ENCODE measurements around the gene TTLL13.

Gene TTLL13

GRCh38 chr15:90249203-90249863 is at the start of gene TTLL13:
TTLL13 (plus strand) TSS chr15:90249556; CDS start chr15:90250631, 1,075 bp downstream.
- intact Hi-C loops (cut with DNase I): no loop called here
- peak; percentile 80 to 97 (median 92) for DNase-seq

DNA sequence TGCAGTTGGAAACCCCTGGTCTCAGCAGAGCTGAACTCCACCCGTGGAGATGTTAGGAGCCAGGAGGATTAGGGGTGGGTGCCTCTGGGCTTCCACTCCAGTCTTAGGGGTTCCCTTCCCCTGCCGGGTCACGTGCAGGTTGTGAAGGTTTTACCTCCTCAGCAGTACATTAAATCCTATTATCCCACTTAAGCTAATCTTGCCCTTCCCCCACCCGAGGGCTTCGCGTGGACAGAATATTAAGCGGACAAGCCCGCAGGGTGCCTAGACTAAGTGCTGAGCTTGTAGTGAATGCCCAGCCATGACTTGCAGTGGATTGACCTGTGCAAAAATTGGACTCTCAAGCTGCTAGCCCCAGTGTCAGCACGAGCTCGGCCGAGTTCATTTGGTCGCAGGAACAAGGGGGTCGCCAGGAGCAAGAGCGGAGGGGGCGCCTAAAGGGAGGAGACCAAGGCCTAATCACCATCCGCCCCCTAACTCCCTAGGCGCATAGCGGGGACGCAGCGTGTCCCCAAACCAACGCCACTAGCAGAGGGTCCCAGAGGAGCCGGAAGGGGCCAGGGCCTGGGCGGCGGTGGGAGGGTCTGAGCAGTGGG is 48.7 kb upstream of the TTLL13 start:
- intact Hi-C loops (cut with DNase I): no loop called here
- peak in 7 of 42 donors; percentile 23 to 65 (median 42) for DNase-seq

DNA sequence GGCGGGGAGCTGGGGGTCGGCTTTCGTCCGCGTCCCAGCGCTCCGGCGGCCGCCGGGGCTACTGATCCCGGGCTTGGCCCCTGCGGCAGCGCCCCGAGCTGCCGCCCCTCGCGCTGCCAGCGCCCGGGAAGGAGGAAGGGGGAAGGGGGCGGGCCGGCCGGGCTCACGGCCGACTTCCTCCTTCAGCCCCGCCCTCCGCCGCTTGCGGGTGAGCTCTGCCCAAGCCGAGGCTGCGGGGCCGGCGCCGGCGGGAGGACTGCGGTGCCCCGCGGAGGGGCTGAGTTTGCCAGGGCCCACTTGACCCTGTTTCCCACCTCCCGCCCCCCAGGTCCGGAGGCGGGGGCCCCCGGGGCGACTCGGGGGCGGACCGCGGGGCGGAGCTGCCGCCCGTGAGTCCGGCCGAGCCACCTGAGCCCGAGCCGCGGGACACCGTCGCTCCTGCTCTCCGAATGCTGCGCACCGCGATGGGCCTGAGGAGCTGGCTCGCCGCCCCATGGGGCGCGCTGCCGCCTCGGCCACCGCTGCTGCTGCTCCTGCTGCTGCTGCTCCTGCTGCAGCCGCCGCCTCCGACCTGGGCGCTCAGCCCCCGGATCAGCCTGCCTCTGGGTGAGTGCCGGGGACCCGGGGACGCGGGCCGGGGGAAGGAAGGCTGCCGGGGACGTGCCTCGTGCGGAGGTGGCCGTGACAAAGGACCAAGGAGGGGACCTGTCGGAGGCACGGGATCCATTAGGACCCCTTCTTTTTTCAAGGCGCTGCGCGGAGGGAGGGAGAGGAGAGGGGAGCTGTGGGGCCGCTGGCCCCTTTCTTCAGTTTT is 48.0 kb upstream of the TTLL13 start, which contains the start of gene SEMA4B:
Gene SEMA4B, plus strand, starts transcription at position 201 of the 814 bp plus-strand sequence. Its CDS starts 249 bp downstream, at position 450.
- peak in 41 of 42 donors; percentile 37 to 84 (median 71) for DNase-seq
- intact Hi-C loops (cut with DNase I): no loop called here

DNA sequence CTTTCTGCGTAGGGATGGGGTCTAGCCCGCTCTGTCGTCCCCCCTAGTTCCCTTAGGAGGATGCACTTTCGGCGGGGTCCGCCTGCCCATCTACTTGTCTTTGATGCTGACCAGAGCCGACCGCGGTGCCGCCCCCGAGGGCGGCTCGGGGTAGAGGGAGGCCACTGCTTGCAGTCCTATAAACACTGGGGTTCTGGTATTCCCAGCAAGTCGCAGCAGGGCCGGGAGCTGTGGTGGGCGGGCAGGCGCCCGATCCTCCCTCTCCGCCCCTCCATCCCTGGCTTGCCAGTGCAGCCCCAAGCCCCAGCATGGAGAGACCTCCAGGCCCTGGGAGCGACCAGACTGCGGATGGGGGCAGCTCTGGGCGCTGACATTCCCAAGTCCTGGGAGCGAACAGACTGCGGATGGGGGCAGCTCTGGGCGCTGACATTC is 47.4 kb upstream of the TTLL13 start:
- intact Hi-C loops (cut with DNase I): no loop called here
- peak in 1 of 42 donors; percentile 36 for DNase-seq

DNA sequence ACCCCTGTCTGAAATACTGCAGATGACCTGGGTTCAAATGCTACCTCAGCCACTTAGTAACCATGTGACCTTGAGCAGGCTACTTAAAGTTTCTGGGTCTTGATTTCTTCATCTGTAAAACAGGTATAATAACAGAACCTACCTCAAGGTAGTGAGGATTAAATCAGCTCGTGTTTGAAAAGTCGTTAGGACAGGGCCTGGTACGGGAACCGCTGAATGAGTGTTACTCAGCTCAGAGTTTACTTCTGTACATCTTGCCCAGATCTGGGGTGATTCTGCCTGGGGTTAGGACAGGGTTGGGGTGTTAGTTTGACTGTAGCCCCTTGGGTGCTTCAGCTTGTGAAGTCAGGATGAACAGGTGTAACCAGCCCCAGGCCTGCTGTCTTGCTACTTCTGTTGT is 46.4 kb upstream of the TTLL13 start:
- no peak for DNase-seq
- intact Hi-C loops (cut with DNase I): no loop called here

GRCh38 chr15:90203473-90203872 is 45.9 kb upstream of the TTLL13 start:
- intact Hi-C loops (cut with DNase I): no loop called here
- DNase-seq: no peak

DNA sequence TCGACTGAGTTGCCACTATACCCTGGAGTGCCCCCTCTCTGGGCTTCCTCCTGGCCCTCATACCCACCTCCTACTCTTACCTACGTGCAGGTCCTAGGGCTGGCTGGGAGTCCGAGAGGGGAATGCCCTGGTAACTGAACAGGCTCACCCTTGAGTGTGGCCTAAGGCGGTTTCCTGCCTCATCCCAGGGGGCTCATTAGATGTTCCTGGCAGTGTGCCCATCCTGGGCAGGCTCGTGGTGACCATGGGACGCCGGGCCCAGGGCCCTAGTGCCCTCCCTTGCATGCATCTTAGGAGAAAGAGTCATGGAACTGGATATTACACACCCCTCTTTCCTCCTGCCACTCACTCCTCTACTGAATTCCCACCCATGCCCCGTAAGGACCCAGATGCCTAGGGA is 45.4 kb upstream of the TTLL13 start:
- intact Hi-C loops (cut with DNase I): no loop called here
- DNase-seq: peak in 11 of 42 donors; percentile 8 to 68 (median 49)

GRCh38 chr15:90205050-90205848 is 44.1 kb upstream of the TTLL13 start:
- intact Hi-C loops (cut with DNase I): no loop called here
- DNase-seq: peak in 9 of 42 donors; percentile 24 to 54 (median 49)

- intact Hi-C loops (cut with DNase I): no loop called here
- DNase-seq: no peak
Observed at GRCh38 chr15:90205886-90206285, 43.5 kb upstream of the TTLL13 start.

DNA sequence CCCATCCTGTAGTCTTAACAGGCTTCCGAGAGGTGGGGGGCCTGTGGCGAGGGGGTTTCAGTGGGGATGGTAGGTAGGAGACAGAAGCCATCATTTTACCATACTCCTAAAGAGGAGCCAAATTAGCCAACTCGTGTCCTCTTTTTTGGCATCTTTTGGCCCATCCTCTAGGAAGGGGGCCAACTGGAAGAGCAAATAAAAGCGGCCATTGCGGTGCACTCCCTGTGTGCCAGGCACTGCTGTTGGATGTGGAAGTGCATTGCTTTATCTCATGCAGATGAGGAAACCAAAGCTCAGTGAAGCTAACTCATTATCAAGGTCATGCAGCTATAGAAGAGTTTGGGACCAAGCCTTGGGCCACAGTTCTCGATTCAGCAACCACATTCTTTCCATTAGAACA is 42.1 kb upstream of the TTLL13 start:
- no peak for DNase-seq
- intact Hi-C loops (cut with DNase I): no loop called here

DNA sequence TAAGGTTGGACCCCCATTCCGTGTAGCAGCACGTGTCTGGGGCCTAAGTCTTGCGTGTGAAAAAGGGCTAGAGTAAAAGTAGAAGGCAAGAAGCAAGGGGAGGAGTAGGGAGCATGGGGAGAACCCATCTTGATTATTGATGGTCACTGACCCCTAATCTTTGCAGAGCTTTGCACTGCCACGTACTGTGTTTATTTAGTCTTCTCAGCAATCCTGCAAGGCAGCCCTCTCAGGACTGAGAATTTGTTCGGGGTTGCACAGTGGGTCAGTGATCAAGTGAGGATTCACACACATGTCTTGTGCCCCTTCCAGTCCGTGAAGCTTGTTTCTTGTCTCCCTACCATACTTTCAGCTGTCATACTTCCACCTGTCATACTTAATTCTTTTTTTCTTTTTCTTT is 41.0 kb upstream of the TTLL13 start:
- intact Hi-C loops (cut with DNase I): no loop called here
- DNase-seq: no peak

DNA sequence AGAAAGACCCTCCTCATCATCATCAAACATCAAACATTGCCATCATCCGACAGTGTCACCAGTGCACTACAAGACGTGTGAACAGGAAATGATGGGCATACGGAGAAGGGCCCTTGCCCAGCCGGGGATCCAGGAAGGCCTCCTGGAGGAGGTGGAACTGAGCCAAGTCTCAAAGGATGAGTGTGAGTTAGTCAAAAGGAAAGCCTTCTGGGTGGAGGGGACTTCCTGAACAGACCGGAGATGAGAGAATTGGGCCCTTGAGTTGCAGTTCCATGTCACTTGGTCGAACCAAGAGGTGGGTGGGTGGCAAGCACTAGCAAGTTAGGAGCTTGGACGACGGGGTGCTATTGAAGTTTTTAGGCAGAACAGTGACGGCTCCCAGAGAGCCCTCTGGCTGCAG is 39.8 kb upstream of the TTLL13 start:
- DNase-seq: no peak
- intact Hi-C loops (cut with DNase I): no loop called here

GRCh38 chr15:90210593-90210992 is 38.8 kb upstream of the TTLL13 start:
- intact Hi-C loops (cut with DNase I): no loop called here
- DNase-seq: no peak

DNA sequence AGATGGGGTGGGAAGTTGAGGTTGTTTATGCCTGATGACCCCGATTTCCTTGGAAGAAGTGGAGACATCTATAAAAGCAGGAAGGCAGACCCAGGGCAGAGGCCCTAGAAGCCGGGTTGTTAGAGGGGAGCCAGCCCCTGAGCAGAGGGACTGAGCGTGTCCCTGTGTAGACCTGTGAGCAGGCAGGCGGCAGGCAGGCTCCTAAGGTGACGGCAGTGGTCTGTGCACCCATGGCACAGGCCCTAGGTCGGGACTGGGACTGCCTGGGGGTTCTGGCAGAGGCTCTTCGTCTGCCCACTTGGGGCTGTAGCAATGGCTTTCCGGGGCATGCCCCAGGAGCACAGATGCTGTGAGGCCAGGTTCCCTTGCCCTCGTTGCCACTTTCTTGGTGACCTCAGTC is 38.3 kb upstream of the TTLL13 start:
- intact Hi-C loops (cut with DNase I): no loop called here
- DNase-seq: no peak

GRCh38 chr15:90211440-90212143 is 37.8 kb upstream of the TTLL13 start:
- intact Hi-C loops (cut with DNase I): no loop called here
- no peak for DNase-seq

GRCh38 chr15:90212221-90213098 is 36.9 kb upstream of the TTLL13 start:
- DNase-seq: no peak

DNA sequence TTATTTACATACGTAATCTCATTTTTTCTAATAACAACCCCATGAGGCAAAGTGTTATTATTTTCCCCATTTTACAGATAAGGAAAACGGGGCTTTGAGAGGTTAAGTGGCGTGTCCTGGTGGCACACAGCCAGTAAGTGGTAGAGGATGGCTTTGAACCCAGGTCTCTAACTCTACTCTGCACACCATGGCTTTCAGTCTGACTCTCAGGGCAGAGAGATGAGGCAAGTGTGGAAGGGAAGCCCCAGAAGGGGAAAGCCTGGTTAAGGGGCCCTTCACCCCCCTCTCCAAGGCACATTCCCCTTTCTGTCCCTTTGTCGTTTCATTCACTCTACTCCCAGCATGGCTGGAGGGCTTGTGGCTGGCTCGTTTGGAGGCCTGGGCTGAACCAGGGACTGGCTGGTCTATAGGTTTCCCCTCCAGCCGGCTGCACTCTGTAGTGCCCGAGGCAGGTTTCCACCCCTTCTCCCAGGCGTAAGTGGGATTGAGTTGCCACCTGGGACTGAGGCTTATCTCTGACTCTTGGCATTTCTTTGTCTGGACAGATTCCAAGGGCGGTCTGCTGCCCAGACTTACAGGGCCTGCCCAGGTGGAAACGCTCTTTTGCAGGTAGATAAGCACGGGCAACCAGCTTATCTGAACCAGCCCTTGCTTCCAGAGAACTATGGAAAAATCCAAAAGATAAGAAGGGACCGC is 36.1 kb upstream of the TTLL13 start:
- no peak for DNase-seq
- intact Hi-C loops (cut with DNase I): no loop called here

More at GRCh38 chr15:90212221-90213098, 36.9 kb upstream of the TTLL13 start:
- intact Hi-C loops (cut with DNase I): no loop called here

Measured in head of caudate nucleus (tissue), 42 donors.